ENCODE data around the gene ANKFY1.
A peak's percentile ranks its signal among the peaks of the same experiment; 100 is the strongest.
"Not testable (repeated sequence)": the region's sequence is repeated elsewhere in the genome, so short reads cannot be mapped to it uniquely, and the experiment has no call there.

The ANKFY1 gene

GRCh38 chr17:4258867-4259266, 4.9 kb downstream of the ANKFY1 start:
- DNase-seq (ENCODE audit: extremely low read depth in 1 of 2, low read depth in 1 of 2): no peak

DNA sequence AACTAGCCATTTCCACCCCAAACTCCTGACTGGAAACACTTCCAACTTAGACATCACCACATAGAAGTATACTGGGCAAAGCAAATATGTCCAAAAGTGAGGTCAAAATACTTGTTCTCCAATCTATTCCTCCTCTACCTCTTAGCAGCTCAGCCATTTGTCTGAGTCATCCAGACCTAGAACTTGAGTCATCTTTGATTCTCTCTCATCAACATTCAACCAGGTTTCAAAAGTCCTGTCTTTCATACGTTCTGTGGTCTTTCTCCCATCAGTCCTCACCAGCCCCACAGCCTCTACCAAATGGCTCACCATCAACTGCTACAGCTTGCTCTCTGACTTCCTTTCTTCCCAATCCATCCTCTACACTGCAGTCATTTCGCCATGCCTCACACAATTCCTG, 6.8 kb downstream of the ANKFY1 start:
- DNase-seq (ENCODE audit: extremely low read depth in 1 of 2, low read depth in 1 of 2): peak in 1 of 2 donors; percentile 9

DNA sequence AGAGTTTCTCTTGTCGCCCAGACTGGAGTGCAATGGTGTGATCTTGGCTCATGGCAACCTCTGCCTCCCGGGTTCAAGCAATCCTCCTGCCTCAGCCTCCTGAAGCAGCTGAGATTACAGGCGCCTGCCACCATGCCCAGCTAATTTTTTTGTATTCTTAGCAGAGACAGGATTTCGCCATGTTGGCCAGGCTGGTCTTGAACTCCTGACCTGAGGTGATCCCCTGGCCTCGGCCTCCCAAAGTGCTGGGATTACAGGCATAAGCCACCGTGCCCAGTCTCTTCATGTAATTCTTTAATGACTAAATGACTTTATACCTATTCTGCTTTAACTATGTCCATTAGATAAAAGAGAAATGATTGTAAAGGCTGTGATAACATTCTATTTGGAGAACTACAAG, 8.5 kb downstream of the ANKFY1 start:
- DNase-seq (ENCODE audit: extremely low read depth in 1 of 2, low read depth in 1 of 2): not testable (repeated sequence)

GRCh38 chr17:4250887-4251286, 12.9 kb downstream of the ANKFY1 start:
- no peak for DNase-seq (ENCODE audit: extremely low read depth in 1 of 2, low read depth in 1 of 2)

DNA sequence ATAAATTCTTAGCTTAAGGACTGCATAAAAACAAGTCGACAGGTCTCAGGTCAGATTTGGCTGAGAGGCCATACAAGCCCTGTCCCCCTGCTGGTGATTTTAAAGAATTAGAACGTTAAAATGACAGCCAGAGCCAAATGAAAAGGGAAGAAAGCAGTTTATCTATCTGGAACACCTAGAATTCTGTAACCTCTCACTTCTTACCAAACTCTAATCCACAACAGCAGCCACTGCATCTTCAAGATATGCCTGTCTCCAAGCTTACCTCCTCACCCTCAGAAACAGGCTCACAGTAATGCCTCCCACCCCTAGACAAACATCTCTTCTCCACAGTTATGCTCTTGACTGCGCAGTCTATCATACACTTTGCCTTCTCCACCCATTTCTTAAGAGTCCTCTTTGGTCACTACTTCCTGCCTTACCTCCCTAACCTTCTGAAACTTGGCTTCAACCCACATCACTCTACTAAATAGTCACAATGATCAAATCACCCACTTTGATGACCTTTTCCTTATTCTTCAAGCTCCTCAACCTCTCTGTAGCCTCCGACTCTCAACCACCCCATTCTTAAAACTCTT, 14.2 kb downstream of the ANKFY1 start:
- DNase-seq (ENCODE audit: extremely low read depth in 1 of 2, low read depth in 1 of 2): no peak

DNA sequence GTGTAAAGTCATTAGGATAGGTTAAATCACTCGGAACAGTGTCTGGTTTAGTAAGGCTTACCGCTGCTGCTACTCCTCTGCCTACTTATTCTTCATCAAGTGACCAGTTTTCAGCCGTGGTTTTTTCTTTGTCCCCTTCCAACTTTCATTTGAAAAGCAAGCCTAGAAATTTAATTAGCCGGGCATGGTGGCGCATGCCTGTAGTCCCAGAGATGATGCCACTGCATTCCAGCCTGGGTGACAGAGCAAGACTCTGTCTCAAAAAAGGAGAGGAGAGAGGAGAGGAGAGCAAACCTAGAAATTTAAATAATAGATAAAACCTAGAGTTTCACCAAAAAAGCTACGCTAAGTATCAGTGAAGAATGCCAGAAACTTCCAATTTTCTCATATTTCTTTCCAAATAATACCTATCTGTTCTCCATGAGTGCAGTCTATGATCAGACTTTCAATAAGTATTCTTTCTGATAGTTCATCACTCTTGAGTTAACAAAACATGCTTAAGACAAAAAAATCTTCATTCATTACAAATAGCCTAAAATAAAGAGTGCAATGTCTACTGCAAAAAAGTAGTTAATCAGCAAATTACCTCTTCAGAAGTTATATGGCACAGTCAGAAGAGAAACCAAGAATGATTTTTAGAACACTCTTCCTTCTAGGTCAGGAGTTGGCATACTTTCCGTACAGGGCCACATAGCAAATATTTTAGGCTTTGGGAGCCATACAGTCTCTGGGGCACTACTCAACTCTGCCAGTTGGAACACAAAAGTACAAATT, 15.1 kb downstream of the ANKFY1 start:
- DNase-seq (ENCODE audit: extremely low read depth in 1 of 2, low read depth in 1 of 2): no peak

- no peak for DNase-seq (ENCODE audit: extremely low read depth in 1 of 2, low read depth in 1 of 2)
Observed at GRCh38 chr17:4247971-4248388, 15.8 kb downstream of the ANKFY1 start.

DNA sequence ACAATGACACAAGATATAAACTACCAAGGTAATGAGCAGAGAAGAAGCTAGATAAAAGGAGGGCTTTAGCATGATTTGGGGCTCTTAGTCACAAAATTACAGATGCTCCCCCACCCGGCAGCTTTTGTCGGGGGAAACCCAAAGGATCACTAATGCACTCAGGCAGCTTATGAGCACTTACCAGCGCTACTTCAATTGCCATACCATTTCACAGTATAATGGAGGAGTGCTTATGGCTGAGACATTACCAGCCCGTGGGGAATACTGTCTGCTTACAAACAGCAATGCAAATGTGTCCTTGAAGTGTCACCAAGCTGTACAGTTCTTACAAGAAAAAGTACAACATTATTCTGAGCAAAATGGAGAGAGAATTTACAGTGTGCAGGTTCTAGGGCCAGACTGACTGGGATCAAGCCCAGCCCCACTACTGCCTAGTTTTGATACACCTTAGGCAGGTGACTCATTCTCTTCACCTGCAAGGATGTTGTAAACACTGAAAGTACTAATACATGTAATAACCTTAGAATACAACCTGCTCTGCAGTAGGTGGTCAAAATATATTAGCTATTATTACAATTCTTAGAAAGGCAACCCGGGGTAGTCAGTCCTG, 16.3 kb downstream of the ANKFY1 start:
- DNase-seq (ENCODE audit: extremely low read depth in 1 of 2, low read depth in 1 of 2): no peak

- no peak for DNase-seq (ENCODE audit: extremely low read depth in 1 of 2, low read depth in 1 of 2)
Observed at GRCh38 chr17:4246674-4247073, 17.1 kb downstream of the ANKFY1 start.

- no peak for DNase-seq (ENCODE audit: extremely low read depth in 1 of 2, low read depth in 1 of 2)
Observed at GRCh38 chr17:4241535-4241934, 22.2 kb downstream of the ANKFY1 start.

- no peak for DNase-seq (ENCODE audit: extremely low read depth in 1 of 2, low read depth in 1 of 2)
Observed at GRCh38 chr17:4236456-4236855, 27.3 kb downstream of the ANKFY1 start.

DNA sequence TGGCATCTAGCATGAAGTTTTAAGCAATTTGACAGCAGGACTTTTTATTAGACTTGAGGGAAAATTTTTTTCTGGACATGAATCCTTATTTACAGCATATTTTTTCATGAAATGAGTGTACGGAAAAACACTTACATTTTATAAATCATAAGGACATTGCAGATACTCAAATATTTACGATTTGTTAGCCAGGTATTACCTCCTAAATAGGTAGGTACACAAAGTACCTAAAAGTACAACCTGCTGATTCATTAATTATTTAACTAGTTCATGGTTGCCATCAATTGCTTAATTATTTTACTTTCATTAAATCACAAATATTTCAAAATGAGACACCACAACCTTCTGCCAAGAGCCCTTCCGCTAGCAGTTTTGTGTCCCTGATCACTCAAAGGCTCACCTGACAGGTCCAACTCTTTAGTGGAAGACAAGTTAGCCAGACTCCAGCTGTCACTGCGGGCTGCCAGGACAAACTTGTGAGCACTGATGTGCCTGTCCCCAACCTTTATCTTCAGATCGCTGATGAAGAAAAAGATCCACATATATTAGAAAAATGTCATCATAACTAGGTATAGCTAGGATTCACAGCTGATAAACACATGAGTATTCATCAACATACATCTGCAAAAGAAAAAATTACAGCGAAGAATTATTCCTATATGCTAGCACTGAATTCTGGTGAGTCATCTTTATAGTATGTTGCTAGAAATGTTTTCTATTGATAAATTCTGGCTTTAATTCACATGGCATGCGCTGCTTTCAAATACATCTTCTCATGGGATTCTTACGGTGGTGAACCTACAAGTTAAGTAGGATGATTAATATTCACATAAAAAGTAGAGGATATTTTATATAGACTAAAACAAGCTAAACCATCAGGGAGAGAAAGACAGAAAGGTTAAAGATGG, 28.2 kb downstream of the ANKFY1 start:
- no peak for DNase-seq (ENCODE audit: extremely low read depth in 1 of 2, low read depth in 1 of 2)

DNA sequence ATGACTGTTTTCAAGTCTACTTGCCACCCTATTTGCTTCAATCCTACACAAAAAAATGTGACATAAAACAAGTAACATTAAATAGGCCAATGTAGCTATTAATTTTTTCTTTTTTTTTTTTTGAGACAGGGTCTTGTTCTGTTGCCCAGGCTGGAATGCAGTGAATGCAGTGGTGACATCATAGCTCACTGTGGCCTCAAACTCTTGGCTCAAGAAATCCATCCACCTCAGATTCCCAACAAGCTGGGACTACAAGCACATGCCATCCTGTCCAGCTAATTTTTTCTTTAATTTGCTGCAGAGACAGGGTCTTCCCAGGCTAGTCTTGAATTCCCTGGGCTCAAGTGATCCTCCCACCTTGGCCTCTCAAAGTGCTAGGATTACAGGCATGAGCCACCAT, 29.4 kb downstream of the ANKFY1 start:
- DNase-seq (ENCODE audit: extremely low read depth in 1 of 2, low read depth in 1 of 2): no peak

GRCh38 chr17:4233668-4234258, 30.0 kb downstream of the ANKFY1 start:
- no peak for DNase-seq (ENCODE audit: extremely low read depth in 1 of 2, low read depth in 1 of 2)

GRCh38 chr17:4232168-4232813, 31.5 kb downstream of the ANKFY1 start:
- no peak for DNase-seq (ENCODE audit: extremely low read depth in 1 of 2, low read depth in 1 of 2)

- no peak for DNase-seq (ENCODE audit: extremely low read depth in 1 of 2, low read depth in 1 of 2)
Observed at GRCh38 chr17:4229627-4230541, 33.9 kb downstream of the ANKFY1 start.

DNA sequence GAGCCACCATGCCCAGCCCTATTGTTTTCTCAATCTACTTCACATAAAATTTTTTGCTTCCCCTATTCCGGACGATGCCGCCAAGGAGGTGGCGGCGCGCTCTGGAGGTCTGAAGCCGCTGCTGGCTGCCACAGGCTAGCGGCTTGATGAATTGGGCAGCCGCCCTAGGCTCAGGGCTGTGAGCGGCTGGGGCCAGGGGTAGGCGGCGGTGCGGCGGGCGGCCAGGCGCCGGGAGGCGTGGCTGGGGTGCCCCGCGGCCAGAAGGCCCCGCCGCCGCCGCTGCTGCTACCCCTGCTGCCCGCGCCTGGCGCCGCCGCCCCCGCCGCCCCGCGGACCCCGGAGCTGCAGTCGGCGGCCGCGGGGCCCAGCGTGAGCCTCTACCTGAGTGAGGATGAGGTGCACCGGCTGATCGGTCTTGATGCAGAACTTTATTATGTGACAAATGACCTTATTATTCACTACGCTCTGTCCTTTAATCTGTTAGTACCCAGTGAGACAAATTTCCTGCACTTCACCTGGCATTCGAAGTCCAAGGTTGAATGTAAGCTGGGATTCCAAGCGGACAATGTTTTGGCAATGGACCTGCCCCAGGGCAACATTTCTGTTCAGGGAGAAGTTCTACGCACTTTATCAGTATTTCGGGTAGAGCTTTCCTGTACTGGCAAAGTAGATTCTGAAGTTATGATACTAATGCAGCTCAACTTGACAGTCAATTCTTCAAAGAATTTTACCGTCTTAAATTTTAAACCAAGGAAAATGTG, 41.7 kb downstream of the ANKFY1 start:
- no peak for DNase-seq (ENCODE audit: extremely low read depth in 1 of 2, low read depth in 1 of 2)

DNA sequence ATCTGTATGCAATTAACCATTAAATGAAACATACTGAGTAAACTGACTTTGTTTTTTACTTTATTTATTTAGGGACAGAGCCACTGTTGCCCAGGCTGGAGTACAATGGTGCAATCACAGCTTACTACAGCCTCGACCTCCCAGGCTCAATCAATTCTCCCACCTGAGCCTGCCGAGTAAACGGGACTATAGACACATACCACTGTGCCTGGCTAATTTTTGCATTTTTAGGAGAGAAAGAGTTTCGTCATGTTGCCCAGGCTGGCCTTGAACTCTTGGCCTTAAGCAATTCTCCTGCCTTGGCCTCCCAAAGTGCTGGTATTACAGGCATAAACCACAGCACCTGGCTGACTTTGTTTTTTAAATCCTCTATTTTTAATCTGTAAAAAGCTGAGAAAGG, 42.6 kb downstream of the ANKFY1 start:
- no peak for DNase-seq (ENCODE audit: extremely low read depth in 1 of 2, low read depth in 1 of 2)

DNA sequence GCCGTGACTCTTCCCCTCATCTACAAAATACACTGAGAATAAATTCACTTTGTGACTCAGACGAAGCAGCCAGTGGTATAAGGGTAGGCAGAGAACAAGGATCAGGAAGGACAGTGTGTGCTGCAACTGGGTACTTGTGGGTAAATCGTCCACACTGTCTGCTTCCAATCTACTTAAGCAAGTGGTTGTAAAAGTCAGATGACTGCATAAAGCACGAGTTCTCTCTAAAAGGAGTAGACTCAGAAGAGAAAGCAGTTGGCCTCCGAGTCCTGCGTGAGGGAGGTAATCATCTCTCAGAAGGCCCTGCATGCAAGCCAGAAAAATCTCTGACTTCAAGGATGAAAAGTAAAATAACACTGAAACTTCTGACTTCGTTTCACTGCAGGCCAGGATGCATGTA, 43.1 kb downstream of the ANKFY1 start:
- DNase-seq (ENCODE audit: extremely low read depth in 1 of 2, low read depth in 1 of 2): no peak

Data from stimulated activated CD8-positive, alpha-beta memory T cell treated with anti-CD3 and anti-CD28 coated beads, Interleukin-7, amount 100 ng/mL, for 48 hours (primary cell).